ENCODE measurements around the gene DCST1. TPM values are rescaled to one million over a fixed set of nuclear protein-coding genes. Genes with fewer than 3 reads are reported as not detected.

Gene DCST1
- total and polyA plus RNA-seq, 2 of the 8 experiments (the other 6 are each of a cell fraction or from before 2014, with no cell fraction given), result not detected

DNA sequence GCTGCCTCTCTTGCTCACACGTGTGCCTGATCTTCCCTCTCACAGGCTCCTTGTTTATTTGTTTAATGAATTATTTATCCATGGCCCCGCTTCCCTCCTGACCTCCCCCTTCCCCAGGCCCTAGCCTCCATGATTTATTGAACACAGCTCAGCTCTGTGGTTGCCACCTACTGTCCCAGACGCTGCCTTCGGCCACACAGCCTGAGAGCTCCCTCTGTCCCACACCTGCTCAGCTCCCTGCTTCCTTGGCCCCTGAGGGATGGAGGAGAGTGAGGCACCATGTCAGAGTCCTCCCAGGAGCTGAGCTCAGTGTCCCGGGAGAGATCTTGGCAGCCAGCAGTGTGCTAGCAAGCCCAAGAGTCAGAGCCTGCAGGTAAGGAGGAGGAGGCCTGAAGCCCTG is 41.9 kb downstream of the DCST1 start:
- no peak overlapping the region for H3K27ac ChIP-seq (ENCODE audit: low read depth, low read length)
- no peak overlapping the region for H4K5ac ChIP-seq (ENCODE audit: insufficient read length, low read depth, low read length)
- DNase-seq (ENCODE audit: low read depth in 1 of 2, low spot score in 2 of 2) (no peak), FAIRE-seq (no peak)
- H2BK20ac ChIP-seq (ENCODE audit: low read length), result no peak overlapping the region
- ChIA-PET POLR2A (ENCODE audit: partially characterized antibody) (interaction anchor here (0.7 to 1.9 kb wide), 5 partner anchors 8 to 118 kb away, joined by 3 to 5 read pairs (median 5); partner anchors contain the start of genes ADAM15 and EFNA4), CTCF (ENCODE audit: partially characterized antibody) (interaction anchor here (1.2 to 33.9 kb wide), 7 partner anchors 10 to 176 kb away, joined by 3 to 907 read pairs (median 6); partner anchors contain the start of genes ADAM15, EFNA4 and KRTCAP2)
- H3K36me3 ChIP-seq (ENCODE audit: control insufficient read depth in 2 of 4, insufficient read depth in 4 of 4, low read length in 3 of 4), result no peaks in the 10 kb centered on the region
- H4K8ac ChIP-seq (ENCODE audit: extremely low read depth, insufficient read depth, low read length), result no peak overlapping the region; the same call in 1 of the 2 replicates
- no peak overlapping the region for H3K14ac ChIP-seq (ENCODE audit: insufficient read length)
- no peak overlapping the region for H2BK5ac ChIP-seq (ENCODE audit: low read depth, low read length)
- no peak overlapping the region for H3K18ac ChIP-seq (ENCODE audit: extremely low read depth, low read length)
- H4K91ac ChIP-seq (replicated peaks; ENCODE audit: insufficient read length, low read length), result no peak overlapping the region
- no peak overlapping the region for H2BK120ac ChIP-seq (replicated peaks; ENCODE audit: low read depth, low read length)
- H3K79me1 ChIP-seq (ENCODE audit: low read depth, low read length), result no peaks in the 10 kb centered on the region
- no peak overlapping the region for H2BK12ac ChIP-seq (ENCODE audit: low read depth, low read length)
- no peak overlapping the region for H2AFZ ChIP-seq (ENCODE audit: low read length)
- H4K20me1 ChIP-seq (replicated peaks in 1 of 2; ENCODE audit: control insufficient read depth in 1 of 2, insufficient read depth in 2 of 2, low read length in 2 of 2), result peaks cover 2 to 7% of the 10 kb centered on the region in 2 experiments
- no peak overlapping the region for H3K56ac ChIP-seq (replicated peaks; ENCODE audit: insufficient read length, low read depth, low read length)
- peaks cover 16% of the 10 kb centered on the region for H3K23me2 ChIP-seq (ENCODE audit: low read depth, low read length)
- no peak overlapping the region for H3K9ac ChIP-seq (replicated peaks in 1 of 4; ENCODE audit: extremely low read depth in 1 of 4, low read depth in 3 of 4, low read length in 3 of 4)
- H3K4me2 ChIP-seq (ENCODE audit: insufficient read depth in 1 of 2, low read depth in 2 of 2, low read length in 2 of 2), result no peak overlapping the region
- no peak overlapping the region for H3K4me3 ChIP-seq (ENCODE audit: extremely low read depth in 1 of 4, insufficient read depth in 2 of 4, low read depth in 3 of 4, low read length in 4 of 4)
- no peak overlapping the region for H2BK15ac ChIP-seq (ENCODE audit: low read length)
- peaks cover 4 to 28% (median 16%) of the 10 kb centered on the region in 4 experiments for H3K4me1 ChIP-seq (replicated peaks in 1 of 4; ENCODE audit: control insufficient read depth in 3 of 4, insufficient read depth in 4 of 4, low read length in 3 of 4)
- no peaks in the 10 kb centered on the region for H3K9me3 ChIP-seq (ENCODE audit: insufficient read depth in 2 of 2, low read depth in 1 of 2, low read length in 1 of 2)
- 64% methylated on average over 5 of the region's 5 CpGs; no CpG with 5 or more reads in 1 of the 2 experiments for WGBS, 2 experiments (ENCODE audit: extremely low coverage in 1 of 2, insufficient coverage in 1 of 2, insufficient read length in 1 of 2, insufficient replicate concordance in 2 of 2, low coverage in 1 of 2, low lambda C conversion rate in 2 of 2, missing lambda C conversion rate in 1 of 2)
- H3K27me3 ChIP-seq (replicated peaks in 1 of 4; ENCODE audit: control insufficient read depth in 3 of 4, extremely low read depth in 1 of 4, insufficient read depth in 3 of 4, low read length in 3 of 4), result peaks cover 16 to 29% (median 28%) of the 10 kb centered on the region in 4 experiments
- H3K4ac ChIP-seq (replicated peaks; ENCODE audit: insufficient read length, low read depth, low read length), result no peak overlapping the region
- H3K79me2 ChIP-seq (ENCODE audit: control insufficient read depth in 1 of 2, insufficient read depth in 2 of 2, low read length in 2 of 2), result no peaks in the 10 kb centered on the region
- H2AK5ac ChIP-seq (ENCODE audit: low read depth, low read length), result no peak overlapping the region
- TF ChIP-seq SUZ12 (IDR thresholded peaks at IDR 0.05; ENCODE audit: low read length) (0 out of 2 replicates have a peak, but pooled peaks have one; percentile 8), CTBP2 (IDR thresholded peaks at IDR 0.05; ENCODE audit: borderline replicate concordance, insufficient read depth, insufficient read length, low read length) (no peak)
- H3K23ac ChIP-seq (ENCODE audit: insufficient read length), result no peak overlapping the region
